IMR-90 (cell line): ENCODE results near the gene ITPKB. TPM values are rescaled to one million over a fixed set of nuclear protein-coding genes. Genes with fewer than 3 reads are reported as not detected.

Source experiments
- ATAC-seq: fragments of 200-7000 bp; cut with Tn5 transposase; 2 replicates; pipeline ENCODE4 v1.9.1; 2020; ENCODE audit warnings: low read depth, mild to moderate bottlenecking, moderate library complexity
- BruUV-seq: library from RNA; stranded (reverse); fragments of 400-500 nt; replicated peaks from 2 replicates; lab custom pipeline; 2021; lab: Mats Ljungman, UMichigan
- CTCF ChIA-PET: fragments of 300-600 bp; formaldehyde crosslinking; extraction: SDS; loops from one replicate; lab custom pipeline; 2021; ENCODE audit warnings: antibody characterized with exemption; lab: Yijun Ruan, JAX
- POLR2A ChIA-PET: fragments of 300-600 bp; sonication (Branson Sonifier 250); formaldehyde crosslinking; loops from one replicate; lab custom pipeline; 2022; ENCODE audit warnings: antibody characterized with exemption; ENCODE audit not compliant: unreplicated experiment; lab: Charles Lee
- DNase-seq: peaks from one replicate; pipeline ENCODE4 v3.0.0; 2013
- H2AFZ ChIP-seq: replicated peaks from 2 replicates; pipeline ENCODE3; 2013; ENCODE audit warnings: low read length, mild to moderate bottlenecking; ENCODE audit not compliant: poor library complexity
- H2AK5ac ChIP-seq: 2 replicates; pipeline ENCODE4 v1.6.1; 2013; ENCODE audit warnings: low read depth, low read length, inconsistent platforms
- H2AK9ac ChIP-seq: replicated peaks from 2 replicates; pipeline ENCODE3; 2013; ENCODE audit warnings: mild to moderate bottlenecking, low read depth, low read length, moderate library complexity; ENCODE audit not compliant: poor library complexity
- H2BK120ac ChIP-seq: 2 replicates; pipeline ENCODE4 v1.6.1; 2013; ENCODE audit warnings: low read depth, low read length, inconsistent platforms
- H2BK15ac ChIP-seq: 3 replicates; pipeline ENCODE4 v1.6.1; 2013; ENCODE audit warnings: low read depth, low read length, inconsistent platforms
- H2BK20ac ChIP-seq: 2 replicates; pipeline ENCODE4 v1.6.1; 2013; ENCODE audit warnings: low read depth, mild to moderate bottlenecking, inconsistent platforms, low read length, moderate library complexity
- H2BK5ac ChIP-seq: 2 replicates; pipeline ENCODE4 v1.6.1; 2013; ENCODE audit warnings: mild to moderate bottlenecking, low read depth, low read length, inconsistent platforms; ENCODE audit not compliant: poor library complexity, severe bottlenecking
- H3K14ac ChIP-seq: replicated peaks from 2 replicates; pipeline ENCODE4 v1.6.1; 2013; ENCODE audit warnings: low read depth, low read length, inconsistent platforms
- H3K18ac ChIP-seq: 2 replicates; pipeline ENCODE4 v1.6.1; 2013; ENCODE audit warnings: low read depth, low read length, control low read depth
- H3K23ac ChIP-seq: 2 replicates; pipeline ENCODE4 v1.6.1; 2013; ENCODE audit warnings: low read depth, low read length, inconsistent platforms
- H3K27ac ChIP-seq: 2 replicates; pipeline ENCODE4 v1.5.1; 2013; ENCODE audit warnings: mild to moderate bottlenecking, control low read depth, low read length; ENCODE audit not compliant: insufficient read depth
- H3K27me3 ChIP-seq: 2 replicates; pipeline ENCODE4 v1.6.1; 2013; ENCODE audit warnings: low read length; ENCODE audit not compliant: control insufficient read depth, insufficient read depth
- H3K36me3 ChIP-seq: 2 replicates; pipeline ENCODE4 v1.6.1; 2013; ENCODE audit warnings: low read length, mixed read lengths; ENCODE audit not compliant: control insufficient read depth, insufficient read depth
- H3K4ac ChIP-seq: 2 replicates; pipeline ENCODE4 v1.6.1; 2013; ENCODE audit warnings: low read depth, low read length, inconsistent platforms
- H3K4me1 ChIP-seq: 2 replicates; pipeline ENCODE4 v1.6.1; 2013; ENCODE audit warnings: low read length, mixed read lengths; ENCODE audit not compliant: control insufficient read depth, insufficient read depth
- H3K4me2 ChIP-seq: 2 replicates; pipeline ENCODE4 v1.6.1; 2013; ENCODE audit warnings: low read depth, mild to moderate bottlenecking, control low read depth, low read length, moderate library complexity
- H3K4me3 ChIP-seq: 2 replicates; pipeline ENCODE4 v1.5.1; 2013; ENCODE audit warnings: low read depth, mild to moderate bottlenecking, control low read depth, low read length, moderate library complexity; ENCODE audit not compliant: insufficient read depth
- H3K56ac ChIP-seq: 2 replicates; pipeline ENCODE4 v1.6.1; 2013; ENCODE audit warnings: low read length, inconsistent platforms; ENCODE audit not compliant: insufficient read depth; ENCODE audit errors: extremely low read depth
- H3K79me1 ChIP-seq, 2 experiments: 2 replicates each; pipeline ENCODE4 v1.6.1; 2013; ENCODE audit warnings: low read length in 2 of 2, inconsistent platforms in 1 of 2, low read depth in 1 of 2
- H3K9ac ChIP-seq: 2 replicates; pipeline ENCODE4 v1.6.1; 2013; ENCODE audit warnings: low read depth, low read length, control low read depth
- H3K9me1 ChIP-seq: 2 replicates; pipeline ENCODE4 v1.6.1; 2013; ENCODE audit warnings: low read length, inconsistent platforms; ENCODE audit not compliant: insufficient read depth
- H3K9me3 ChIP-seq: 2 replicates; pipeline ENCODE4 v1.6.1; 2013; ENCODE audit warnings: low read length; ENCODE audit not compliant: control insufficient read depth, insufficient read depth
- H4K20me1 ChIP-seq: 2 replicates; pipeline ENCODE4 v1.6.1; 2013; ENCODE audit warnings: low read length, inconsistent platforms; ENCODE audit not compliant: insufficient read depth
- H4K5ac ChIP-seq: 2 replicates; pipeline ENCODE4 v1.6.1; 2013; ENCODE audit warnings: mild to moderate bottlenecking, low read depth, low read length, control low read depth
- H4K8ac ChIP-seq, 2 experiments: 2 replicates each; pipeline ENCODE4 v1.6.1; 2013; ENCODE audit warnings: low read depth in 2 of 2, low read length in 2 of 2, control low read depth in 1 of 2, inconsistent platforms in 1 of 2
- H4K91ac ChIP-seq: 2 replicates; pipeline ENCODE4 v1.6.1; 2013; ENCODE audit warnings: low read depth, low read length, inconsistent platforms; ENCODE audit not compliant: insufficient read depth
- CEBPB ChIP-seq: IDR thresholded peaks from 2 replicates; pipeline ENCODE4 v1.6.1; 2012; ENCODE audit warnings: low read depth, low read length, improper control_type of control experiment
- CHD1 ChIP-seq: IDR thresholded peaks from 2 replicates; pipeline ENCODE4 v1.6.1; 2012; ENCODE audit warnings: low read depth, low read length, improper control_type of control experiment
- FOS ChIP-seq: fragments of 150-350 bp; IDR thresholded peaks from 2 replicates; pipeline ENCODE4 v1.6.1; 2016; ENCODE audit warnings: low read depth, low read length
- MAFK ChIP-seq: IDR thresholded peaks from 2 replicates; pipeline ENCODE4 v1.6.1; 2012; ENCODE audit warnings: low read depth, low read length, improper control_type of control experiment
- MAZ ChIP-seq: IDR thresholded peaks from 2 replicates; pipeline ENCODE4 v1.6.1; 2012; ENCODE audit warnings: low read depth, mild to moderate bottlenecking, low read length, improper control_type of control experiment, moderate library complexity, borderline replicate concordance
- MXI1 ChIP-seq: IDR thresholded peaks from 2 replicates; pipeline ENCODE4 v1.6.1; 2012; ENCODE audit warnings: low read depth, mild to moderate bottlenecking, low read length, moderate library complexity, borderline replicate concordance
- POLR2A ChIP-seq: IDR thresholded peaks from 2 replicates; pipeline ENCODE4 v1.6.1; 2012; ENCODE audit warnings: mild to moderate bottlenecking, low read depth, low read length
- RCOR1 ChIP-seq: IDR thresholded peaks from 2 replicates; pipeline ENCODE4 v1.6.1; 2012; ENCODE audit warnings: mild to moderate bottlenecking, low read length, improper control_type of control experiment; ENCODE audit not compliant: insufficient replicate concordance
- RFX5 ChIP-seq: IDR thresholded peaks from 2 replicates; pipeline ENCODE4 v1.8.0; 2012; ENCODE audit warnings: low read depth, mild to moderate bottlenecking, low read length, moderate library complexity
- WGBS, 2 experiments: methylation state at CpG; one replicate each; pipeline versions ENCODE4 v1.1.5 to v1.1.7; 2013; ENCODE audit warnings: missing lambda C conversion rate in 2 of 2; ENCODE audit not compliant: insufficient read length in 1 of 2; ENCODE audit errors: extremely low coverage in 2 of 2; 5-methylcytosine and 5-hydroxymethylcytosine counted together
- dilution Hi-C: fragments of 300-500 bp; cut with HindIII; formaldehyde crosslinking; loops from one replicate; pipeline ENCODE4 v1.14.3; 2018; ENCODE audit warnings: low sequenced_read_pairs; ENCODE audit not compliant: unreplicated experiment
- in situ Hi-C: fragments of 300-500 bp; cut with MboI; formaldehyde crosslinking; loops from 3 replicates; pipeline ENCODE4 v1.14.3; 2019; ENCODE audit warnings: low sequenced_read_pairs, inconsistent platforms, mixed read lengths
- intact Hi-C: fragments of 100-400 bp; cut with micrococcal nuclease; formaldehyde crosslinking; loops from 2 replicates; pipeline ENCODE4 v1.10.0; 2022
- polyA plus RNA-seq, 3 experiments: library from polyadenylated mRNA; depleted of rRNA; stranded (reverse); fragments of >200 nt; gene quantifications; 2 replicates each; pipeline ENCODE4 v1.2.3, GENCODE V29; 2012; ENCODE audit warnings: low replicate concordance in 1 of 3
- total RNA-seq: library from RNA; depleted of rRNA; stranded (reverse); fragments of >200 nt; gene quantifications from 2 replicates; pipeline ENCODE4 v1.2.3, GENCODE V29; 2012
- TF ChIP-seq, protein P1 (sequence below): fragments of 150-350 bp; IDR thresholded peaks from 2 replicates; pipeline ENCODE4 v1.6.1; 2017; ENCODE audit warnings: mild to moderate bottlenecking, antibody characterized with exemption, low read length, low read depth
- TF ChIP-seq, protein P2 (sequence below): conservative IDR thresholded peaks from 2 replicates; pipeline ENCODE4 v1.5.1; 2012; ENCODE audit warnings: mild to moderate bottlenecking, low read depth, low read length, improper control_type of control experiment

The ITPKB gene
- total and polyA plus RNA-seq, 2 of the 4 experiments (the other 2 are of a cell fraction) = 0.72 to 1.4 TPM

DNA sequence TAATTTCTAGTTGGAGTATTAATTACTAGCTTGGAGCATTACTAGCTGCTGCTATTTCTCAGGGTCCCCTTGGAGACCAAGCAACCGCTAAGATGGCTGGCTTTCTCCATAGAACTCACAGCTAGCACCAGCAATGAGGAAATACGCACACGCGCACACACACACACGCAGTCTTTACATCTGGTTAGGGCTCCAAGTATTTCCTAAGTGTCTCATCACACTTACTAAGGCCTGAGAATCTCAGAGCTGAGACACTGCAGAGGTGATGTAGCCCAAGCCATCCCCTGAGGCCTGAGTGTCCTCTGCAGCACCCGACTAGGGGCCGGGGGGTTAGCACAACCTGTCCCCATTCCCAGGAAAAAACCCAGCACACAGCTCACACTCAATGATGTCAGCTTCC is 42.5 kb downstream of the ITPKB start:
- intact Hi-C loops (no loop called here), dilution Hi-C loops (no loop called here), in situ Hi-C loops (no loop called here)
- H2BK15ac ChIP-seq = no peak overlapping the region
- H3K9ac ChIP-seq = no peak overlapping the region
- H4K91ac ChIP-seq = no peak overlapping the region
- peaks cover 6% of the 10 kb centered on the region; the same call in 1 of the 2 replicates for H3K4me1 ChIP-seq
- H4K5ac ChIP-seq = no peak overlapping the region
- H3K9me1 ChIP-seq = 0 out of 2 replicates have a peak, but pooled peaks cover 7% of the 10 kb centered on the region
- DNase-seq = peak; percentile 36
- BruUV-seq = no TSS peak
- 100% methylated on average over 2 of the region's 7 CpGs; no CpG with 5 or more reads in 1 of the 2 experiments for WGBS, 2 experiments
- ChIA-PET CTCF (no interaction called here), POLR2A (no interaction called here)
- TF ChIP-seq, protein P1, sequence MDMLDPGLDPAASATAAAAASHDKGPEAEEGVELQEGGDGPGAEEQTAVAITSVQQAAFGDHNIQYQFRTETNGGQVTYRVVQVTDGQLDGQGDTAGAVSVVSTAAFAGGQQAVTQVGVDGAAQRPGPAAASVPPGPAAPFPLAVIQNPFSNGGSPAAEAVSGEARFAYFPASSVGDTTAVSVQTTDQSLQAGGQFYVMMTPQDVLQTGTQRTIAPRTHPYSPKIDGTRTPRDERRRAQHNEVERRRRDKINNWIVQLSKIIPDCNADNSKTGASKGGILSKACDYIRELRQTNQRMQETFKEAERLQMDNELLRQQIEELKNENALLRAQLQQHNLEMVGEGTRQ = no peak
- TF ChIP-seq FOS = no peak
- TF ChIP-seq CHD1 = no peak
- no peak for TF ChIP-seq CEBPB
- no peak for TF ChIP-seq MXI1
- no peak for TF ChIP-seq MAZ
- no peak for TF ChIP-seq POLR2A
- TF ChIP-seq RFX5 = no peak
- no peak for TF ChIP-seq MAFK
- no peak for TF ChIP-seq RCOR1
- TF ChIP-seq, protein P2, sequence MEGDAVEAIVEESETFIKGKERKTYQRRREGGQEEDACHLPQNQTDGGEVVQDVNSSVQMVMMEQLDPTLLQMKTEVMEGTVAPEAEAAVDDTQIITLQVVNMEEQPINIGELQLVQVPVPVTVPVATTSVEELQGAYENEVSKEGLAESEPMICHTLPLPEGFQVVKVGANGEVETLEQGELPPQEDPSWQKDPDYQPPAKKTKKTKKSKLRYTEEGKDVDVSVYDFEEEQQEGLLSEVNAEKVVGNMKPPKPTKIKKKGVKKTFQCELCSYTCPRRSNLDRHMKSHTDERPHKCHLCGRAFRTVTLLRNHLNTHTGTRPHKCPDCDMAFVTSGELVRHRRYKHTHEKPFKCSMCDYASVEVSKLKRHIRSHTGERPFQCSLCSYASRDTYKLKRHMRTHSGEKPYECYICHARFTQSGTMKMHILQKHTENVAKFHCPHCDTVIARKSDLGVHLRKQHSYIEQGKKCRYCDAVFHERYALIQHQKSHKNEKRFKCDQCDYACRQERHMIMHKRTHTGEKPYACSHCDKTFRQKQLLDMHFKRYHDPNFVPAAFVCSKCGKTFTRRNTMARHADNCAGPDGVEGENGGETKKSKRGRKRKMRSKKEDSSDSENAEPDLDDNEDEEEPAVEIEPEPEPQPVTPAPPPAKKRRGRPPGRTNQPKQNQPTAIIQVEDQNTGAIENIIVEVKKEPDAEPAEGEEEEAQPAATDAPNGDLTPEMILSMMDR = no peak
- H4K20me1 ChIP-seq = no peaks in the 10 kb centered on the region
- no peak for ATAC-seq
- no peak overlapping the region for H3K56ac ChIP-seq
- no peak overlapping the region for H3K4ac ChIP-seq
- H2BK20ac ChIP-seq = no peak overlapping the region
- H3K18ac ChIP-seq = no peak overlapping the region
- no peaks in the 10 kb centered on the region for H3K79me1 ChIP-seq
- no peaks in the 10 kb centered on the region for H3K9me3 ChIP-seq
- no peaks in the 10 kb centered on the region for H3K27me3 ChIP-seq
- H3K4me2 ChIP-seq = no peak overlapping the region
- no peak overlapping the region for H2BK5ac ChIP-seq
- H3K23ac ChIP-seq = no peak overlapping the region
- no peak overlapping the region for H2BK120ac ChIP-seq
- H4K8ac ChIP-seq = no peak overlapping the region
- no peak overlapping the region for H2AK9ac ChIP-seq
- H2AK5ac ChIP-seq = no peak overlapping the region
- no peaks in the 10 kb centered on the region for H3K36me3 ChIP-seq
- H3K14ac ChIP-seq = no peak overlapping the region
- H2AFZ ChIP-seq = no peak overlapping the region
- H3K27ac ChIP-seq = no peak overlapping the region
- H3K4me3 ChIP-seq = no peak overlapping the region
